HepG2 (cell line): ENCODE measurements around the gene ABAT. TPM values are rescaled to one million over a fixed set of nuclear protein-coding genes. Genes with fewer than 3 reads are reported as not detected.

Experiments used
- AGO2 ChIP-seq: fragments of 200-400 bp; formaldehyde crosslinking; optimal IDR thresholded peaks from 2 replicates; pipeline ENCODE3; 2017; ENCODE audit warnings: mild to moderate bottlenecking, low read depth, low read length, moderate library complexity
- ATAD3A ChIP-seq: sonication (generic); formaldehyde crosslinking; IDR thresholded peaks from 2 replicates; pipeline ENCODE4 v1.4.0; 2020; ENCODE audit warnings: missing genetic modification reagents
- E2F5 ChIP-seq: sonication (generic); formaldehyde crosslinking; conservative IDR thresholded peaks from 2 replicates; pipeline ENCODE4 v1.4.0; 2020; ENCODE audit warnings: missing genetic modification reagents
- FOXC1 ChIP-seq: sonication (generic); formaldehyde crosslinking; IDR thresholded peaks from 2 replicates; pipeline ENCODE4 v1.8.0; 2022; ENCODE audit warnings: mild to moderate bottlenecking, missing genetic modification reagents, borderline replicate concordance
- FOXJ3 ChIP-seq: sonication (generic); formaldehyde crosslinking; IDR thresholded peaks from 2 replicates; pipeline ENCODE4 v1.4.0; 2020; ENCODE audit warnings: missing genetic modification reagents, mild to moderate bottlenecking, borderline replicate concordance
- HES4 ChIP-seq: sonication (generic); formaldehyde crosslinking; IDR thresholded peaks from 2 replicates; pipeline ENCODE4 v1.9.0; 2021; ENCODE audit warnings: mild to moderate bottlenecking, missing genetic modification reagents, borderline replicate concordance
- ISL2 ChIP-seq: sonication (generic); formaldehyde crosslinking; IDR thresholded peaks from 2 replicates; pipeline ENCODE4 v1.5.0; 2020; ENCODE audit warnings: missing genetic modification reagents
- JARID2 ChIP-seq: sonication (generic); formaldehyde crosslinking; IDR thresholded peaks from 2 replicates; pipeline ENCODE4 v1.8.1; 2023; ENCODE audit warnings: missing genetic modification reagents, inconsistent platforms; ENCODE audit not compliant: insufficient replicate concordance
- NFIC ChIP-seq: IDR thresholded peaks from 2 replicates; pipeline ENCODE4 v1.6.1; 2012; ENCODE audit warnings: mild to moderate bottlenecking, low read length, inconsistent platforms
- ONECUT2 ChIP-seq: sonication (generic); formaldehyde crosslinking; IDR thresholded peaks from 2 replicates; pipeline ENCODE4 v1.4.0; 2020; ENCODE audit warnings: missing genetic modification reagents
- PAXIP1 ChIP-seq: sonication (generic); formaldehyde crosslinking; conservative IDR thresholded peaks from 2 replicates; pipeline ENCODE4 v1.4.0; 2020; ENCODE audit warnings: mild to moderate bottlenecking, missing genetic modification reagents, moderate library complexity
- RARA ChIP-seq: IDR thresholded peaks from 2 replicates; pipeline ENCODE4 v1.6.1; 2016; ENCODE audit warnings: missing genetic modification reagents, missing compliant biosample characterization
- SATB2 ChIP-seq: sonication (generic); formaldehyde crosslinking; IDR thresholded peaks from 2 replicates; pipeline ENCODE4 v1.5.0; 2020; ENCODE audit warnings: missing genetic modification reagents
- ZBTB20 ChIP-seq: sonication (generic); formaldehyde crosslinking; IDR thresholded peaks from 2 replicates; pipeline ENCODE4 v1.8.1; 2023; ENCODE audit warnings: missing genetic modification reagents, low read depth, mild to moderate bottlenecking, borderline replicate concordance
- ZNF30 ChIP-seq: sonication (generic); formaldehyde crosslinking; IDR thresholded peaks from 2 replicates; pipeline ENCODE4 v1.5.0; 2020; ENCODE audit warnings: mild to moderate bottlenecking, missing genetic modification reagents
- ZNF318 ChIP-seq: sonication (generic); formaldehyde crosslinking; IDR thresholded peaks from 2 replicates; pipeline ENCODE4 v1.4.0; 2020; ENCODE audit warnings: mild to moderate bottlenecking, missing genetic modification reagents
- ZNF350 ChIP-seq: sonication (generic); formaldehyde crosslinking; IDR thresholded peaks from 2 replicates; pipeline ENCODE4 v1.4.0; 2020; ENCODE audit warnings: mild to moderate bottlenecking, low read depth, missing genetic modification reagents, borderline replicate concordance
- ZNF878 ChIP-seq: sonication (generic); formaldehyde crosslinking; IDR thresholded peaks from 2 replicates; pipeline ENCODE4 v1.8.1; 2023; ENCODE audit warnings: mild to moderate bottlenecking, missing genetic modification reagents, moderate library complexity
- polyA plus RNA-seq, 8 experiments: library from polyadenylated mRNA; depleted of rRNA in 3 of 8; stranded (reverse) in 7 of 8; unstranded in 1 of 8; fragments of >200 nt; fragmentation: Illumina TruSeq in 4 of 8; extraction: Trizol in 4 of 8; gene quantifications; 2 replicates each; pipeline versions ENCODE4 v1.2.1 to v1.2.3, GENCODE V29; 2011 to 2016; ENCODE audit warnings: low read depth in 4 of 8, missing spikeins in 1 of 8, mixed read lengths in 1 of 8; ENCODE audit not compliant: insufficient read depth in 1 of 8
- total RNA-seq, 5 experiments: library from RNA; depleted of rRNA; stranded (reverse); fragments of >200 nt; fragmentation: Illumina TruSeq; extraction: Trizol; gene quantifications; 2 replicates each; pipeline ENCODE4 v1.2.3, GENCODE V29; 2016; ENCODE audit warnings: low read depth in 1 of 5

ABAT gene
- total and polyA plus RNA-seq, 2 of the 13 experiments (the other 11 are each of a cell fraction or from before 2014, with no cell fraction given): 47.6 to 97.3 TPM

GRCh38 chr16:8725513-8726178 lies 51.2 kb downstream of the ABAT start (continued):
- TF ChIP-seq RARA (CRISPR knock-in tag): peak; percentile 90
- TF ChIP-seq FOXC1 (CRISPR knock-in tag): no peak
- TF ChIP-seq ZNF878: no peak
- TF ChIP-seq SATB2 (CRISPR knock-in tag): no peak
- peak; percentile 21; the same call in 1 of the 2 replicates for TF ChIP-seq FOXJ3 (CRISPR knock-in tag)
- no peak for TF ChIP-seq E2F5 (CRISPR knock-in tag)
- no peak for TF ChIP-seq HES4
- TF ChIP-seq NFIC: no peak
- TF ChIP-seq ZNF350 (CRISPR knock-in tag): no peak
- TF ChIP-seq PAXIP1 (CRISPR knock-in tag): peak; percentile 88
- no peak for TF ChIP-seq AGO2
- 0 out of 2 replicates have a peak, but pooled peaks have one; percentile 23 for TF ChIP-seq ISL2 (CRISPR knock-in tag)
- no peak for TF ChIP-seq ZBTB20 (CRISPR knock-in tag)
- no peak for TF ChIP-seq ONECUT2
- TF ChIP-seq ATAD3A: no peak
- TF ChIP-seq ZNF30 (CRISPR knock-in tag): no peak
- TF ChIP-seq JARID2 (CRISPR knock-in tag): no peak
- no peak for TF ChIP-seq ZNF318
